Activated gamma-delta T cell treated with anti-CD3 and anti-CD28 coated beads, Interleukin-2, amount 50 U/mL, for 16 hours (primary cell): ENCODE data around the gene ELK4.

Experiments
- DNase-seq: peaks from one replicate; pipeline ENCODE4 v3.0.0-alpha.2; 2020; ENCODE audit warnings: low read depth

The ELK4 gene

GRCh38 chr1:205595435-205595834 is 36.4 kb downstream of the ELK4 start:
- no peak for DNase-seq

GRCh38 chr1:205594846-205595245 is 37.0 kb downstream of the ELK4 start:
- no peak for DNase-seq

GRCh38 chr1:205593967-205594366 is 37.8 kb downstream of the ELK4 start:
- DNase-seq, result no peak

- no peak for DNase-seq
Observed at GRCh38 chr1:205593532-205593931, 38.3 kb downstream of the ELK4 start.

- no peak for DNase-seq
Observed at GRCh38 chr1:205592443-205593003, 39.3 kb downstream of the ELK4 start.

GRCh38 chr1:205591522-205592351 is 40.1 kb downstream of the ELK4 start:
- DNase-seq, result peak; percentile 82

GRCh38 chr1:205590777-205591513 is 40.9 kb downstream of the ELK4 start:
- DNase-seq, result no peak

GRCh38 chr1:205590457-205590768 is 41.4 kb downstream of the ELK4 start:
- no peak for DNase-seq

GRCh38 chr1:205589618-205590456 is 42.0 kb downstream of the ELK4 start:
- DNase-seq, result no peak

- no peak for DNase-seq
Observed at GRCh38 chr1:205589046-205589445, 42.8 kb downstream of the ELK4 start.

GRCh38 chr1:205588636-205589035 is 43.2 kb downstream of the ELK4 start:
- DNase-seq, result no peak

- DNase-seq, result no peak
Observed at GRCh38 chr1:205587581-205587980, 44.2 kb downstream of the ELK4 start.

GRCh38 chr1:205585835-205586785 is 45.7 kb downstream of the ELK4 start:
- no peak for DNase-seq

- DNase-seq, result no peak
Observed at GRCh38 chr1:205585169-205585834, 46.5 kb downstream of the ELK4 start.

- DNase-seq, result no peak
Observed at GRCh38 chr1:205584732-205585131, 47.1 kb downstream of the ELK4 start.

- DNase-seq, result no peak
Observed at GRCh38 chr1:205583461-205584130, 48.2 kb downstream of the ELK4 start.

GRCh38 chr1:205582471-205583291 is 49.1 kb downstream of the ELK4 start:
- no peak for DNase-seq

- DNase-seq, result no peak
Observed at GRCh38 chr1:205582046-205582445, 49.8 kb downstream of the ELK4 start.

GRCh38 chr1:205581321-205581980 is 50.4 kb downstream of the ELK4 start:
- no peak for DNase-seq
